Inflammatory macrophage treated with lipopolysaccharide for 1 hour (primary cell): ENCODE data around the gene NDUFS7.

Experiments used
- DNase-seq, 2 donors: peaks; one replicate each; pipeline ENCODE4 v3.0.0-alpha.2; 2020 to 2022

The NDUFS7 gene

DNA sequence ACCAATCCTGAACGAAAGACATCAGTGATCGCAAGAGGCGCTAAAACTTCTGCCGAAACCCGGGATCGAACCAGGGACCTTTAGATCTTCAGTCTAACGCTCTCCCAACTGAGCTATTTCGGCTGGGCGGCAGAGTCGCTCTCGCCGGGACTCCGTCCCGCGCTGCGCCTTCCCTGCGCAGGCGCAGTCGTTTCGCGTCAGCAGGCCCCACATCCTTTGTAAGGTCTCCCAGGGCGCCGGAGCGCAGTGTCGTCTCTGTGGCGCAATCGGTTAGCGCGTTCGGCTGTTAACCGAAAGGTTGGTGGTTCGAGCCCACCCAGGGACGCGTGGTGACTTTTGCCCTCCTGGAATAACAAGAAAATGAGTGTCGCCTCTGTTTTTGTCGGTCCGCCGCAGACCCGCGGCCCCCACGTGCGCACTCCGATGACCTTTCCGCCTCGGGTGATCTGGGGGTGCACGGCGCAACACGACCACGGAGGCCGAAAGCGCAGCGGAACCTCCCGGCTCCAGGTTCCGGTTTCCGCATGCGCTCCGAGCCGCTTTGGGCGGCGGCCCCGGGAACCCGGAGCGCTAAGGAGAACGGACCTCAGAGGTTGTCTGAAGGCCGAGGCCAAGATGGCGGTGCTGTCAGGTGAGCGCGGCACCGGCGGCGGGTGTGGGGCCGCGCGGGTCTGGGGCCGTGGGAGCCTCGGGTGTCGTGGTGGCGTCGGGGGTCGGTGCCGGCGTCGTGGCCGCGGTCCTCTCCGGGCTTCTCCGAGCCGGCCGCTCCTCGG is at the start of gene NDUFS7:
Gene NDUFS7, plus strand, starts transcription at position 596 of the 773 bp plus-strand sequence. Its CDS starts 20 bp downstream, at position 616.
- peak; percentile 85 to 97 for DNase-seq

DNA sequence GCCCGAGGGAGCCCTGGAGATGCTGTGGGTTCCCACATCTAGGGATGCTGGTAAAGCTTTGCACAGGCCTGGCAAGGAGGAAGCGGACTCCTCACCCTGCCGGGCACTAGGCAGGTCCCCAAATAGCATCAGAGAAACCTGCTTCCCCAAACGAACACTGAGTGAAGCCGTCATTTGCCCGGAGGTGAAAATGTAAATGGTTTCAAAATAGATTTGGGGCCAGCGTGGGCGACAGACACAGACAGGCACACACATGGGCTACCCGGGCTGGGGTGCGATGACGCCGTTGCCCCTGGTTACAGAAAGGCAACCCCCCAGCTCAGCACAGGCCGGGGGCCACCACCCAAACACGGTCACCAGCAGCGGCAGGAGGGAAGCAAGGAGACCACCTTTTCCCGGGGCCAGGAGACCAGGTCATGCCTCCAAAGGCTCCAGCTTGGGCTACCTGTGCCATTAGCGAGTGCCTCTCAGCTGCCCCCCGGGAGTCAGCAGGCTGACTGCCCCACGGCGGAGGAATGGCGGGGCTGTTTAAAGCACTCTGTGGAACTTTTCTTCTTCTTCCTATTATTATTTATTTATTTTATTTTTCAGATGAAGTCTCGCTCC is 47.5 kb upstream of the NDUFS7 start:
- DNase-seq, result no peak

DNA sequence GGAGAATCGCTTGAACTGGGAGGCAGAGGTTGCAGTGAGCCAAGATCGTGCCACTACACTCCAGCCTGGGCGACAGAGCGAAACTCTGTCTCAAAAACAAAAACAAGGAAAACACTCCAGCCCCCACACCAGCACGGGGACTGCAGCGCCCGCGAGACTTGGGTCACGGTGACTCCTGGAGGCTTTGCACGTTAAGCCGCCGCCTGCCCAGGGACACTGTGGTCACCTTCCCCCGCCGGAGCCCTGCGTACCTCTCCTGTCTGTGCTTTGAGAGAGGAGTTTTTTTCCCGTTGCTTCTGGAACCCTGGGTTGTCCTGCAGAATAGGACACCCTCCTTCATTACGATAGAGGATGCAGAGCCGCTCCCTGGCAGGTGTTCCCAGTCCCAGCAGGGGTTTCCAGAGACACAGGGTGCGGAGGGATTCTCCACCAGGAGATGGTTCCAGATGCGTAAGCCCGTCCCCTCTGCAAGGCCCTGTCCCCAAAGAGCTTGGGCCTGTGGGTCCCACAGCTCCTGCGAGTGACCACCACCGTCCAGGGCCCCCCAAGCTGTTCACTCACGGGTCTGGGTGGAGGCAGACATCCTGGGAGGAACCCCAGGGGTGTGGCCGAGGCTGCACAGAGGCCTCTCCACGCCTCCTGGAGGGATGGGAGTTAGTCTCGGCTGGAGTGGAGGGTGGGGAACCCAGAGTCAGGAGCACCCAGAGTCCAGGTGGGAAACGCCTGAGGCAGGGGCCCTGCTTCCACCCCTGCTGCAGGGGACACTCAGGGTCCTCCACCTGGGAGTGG is 42.8 kb upstream of the NDUFS7 start:
- no peak for DNase-seq

DNA sequence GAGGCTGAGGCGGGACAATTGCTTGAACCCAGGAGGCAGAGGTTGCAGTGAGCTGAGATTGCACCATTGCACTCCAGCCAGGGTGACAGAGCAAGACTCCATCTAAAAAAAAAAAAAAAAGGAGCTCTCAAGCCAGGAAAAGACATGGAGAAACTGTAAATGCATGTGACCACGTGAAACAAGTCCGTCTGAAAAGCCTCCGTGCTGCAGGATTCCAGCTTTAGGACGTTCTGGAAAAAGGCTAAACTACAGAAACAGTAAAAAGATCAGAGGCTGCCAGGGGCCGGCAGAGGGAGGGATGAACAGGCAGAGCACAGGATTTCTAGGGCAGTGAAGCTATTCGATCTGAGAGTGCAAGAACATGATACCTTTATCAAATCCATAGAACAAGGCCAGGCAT is 40.7 kb upstream of the NDUFS7 start:
- no peak for DNase-seq

DNA sequence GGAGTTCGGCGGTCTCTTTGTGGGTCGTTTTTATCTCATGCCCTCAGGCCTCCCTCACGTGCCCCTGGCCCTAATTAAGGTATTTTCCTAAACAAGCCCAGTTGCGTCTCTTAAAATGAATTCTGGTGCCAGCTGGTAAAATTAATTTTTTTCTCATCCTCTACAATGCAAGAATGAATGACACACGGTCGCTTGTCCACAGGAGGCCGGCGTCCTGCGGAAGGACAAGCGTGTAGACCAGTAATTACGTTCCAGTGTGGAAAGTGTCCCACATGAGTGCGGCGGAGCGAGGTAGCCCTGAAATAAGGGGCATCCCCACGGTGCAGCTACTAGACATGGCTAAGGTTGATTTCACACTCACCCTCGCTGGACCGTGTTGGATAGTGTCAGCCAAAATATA is 34.5 kb upstream of the NDUFS7 start:
- DNase-seq, result no peak

DNA sequence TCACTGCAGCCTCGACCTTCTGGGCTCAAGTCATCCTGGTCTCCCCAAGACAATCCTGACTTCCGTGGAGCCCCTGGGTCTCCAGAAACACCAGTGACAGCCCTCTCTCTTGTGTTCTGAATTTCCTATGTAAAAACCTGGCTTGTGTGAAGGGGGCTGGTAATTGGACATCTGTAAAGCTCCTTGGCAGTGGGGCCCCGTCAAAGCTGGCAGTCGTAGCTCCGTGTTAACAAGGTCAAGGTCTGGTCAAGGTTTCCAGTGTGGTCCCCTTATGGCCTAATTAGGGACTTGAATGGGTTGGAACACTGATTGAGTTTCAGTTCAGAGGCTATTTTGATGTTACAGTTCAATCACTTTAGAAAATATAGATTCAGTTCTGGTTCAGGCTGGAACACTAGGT is 32.8 kb upstream of the NDUFS7 start:
- no peak for DNase-seq

DNA sequence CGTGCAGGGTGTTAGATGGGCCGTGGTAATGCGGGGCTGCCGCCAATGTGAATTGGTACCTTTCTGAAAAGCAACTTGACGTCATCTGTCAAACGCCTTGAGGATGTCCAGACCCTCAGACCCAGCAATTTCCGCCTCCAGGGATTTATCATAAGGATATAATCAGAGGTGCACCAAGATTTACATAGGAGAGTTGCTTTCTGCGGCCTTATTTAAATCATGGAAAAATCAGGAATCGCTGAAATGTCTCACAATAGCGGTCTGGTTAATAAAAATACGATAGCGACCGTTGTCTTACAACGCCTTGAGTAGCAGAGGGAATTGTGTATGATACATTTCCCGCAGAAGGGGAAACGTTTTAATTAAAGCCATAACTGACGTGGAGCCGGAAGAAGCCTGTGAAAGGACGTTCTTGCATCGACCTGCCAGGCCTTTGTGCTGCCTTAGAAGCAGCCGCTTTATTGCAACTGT is 32.3 kb upstream of the NDUFS7 start:
- DNase-seq, result no peak

DNA sequence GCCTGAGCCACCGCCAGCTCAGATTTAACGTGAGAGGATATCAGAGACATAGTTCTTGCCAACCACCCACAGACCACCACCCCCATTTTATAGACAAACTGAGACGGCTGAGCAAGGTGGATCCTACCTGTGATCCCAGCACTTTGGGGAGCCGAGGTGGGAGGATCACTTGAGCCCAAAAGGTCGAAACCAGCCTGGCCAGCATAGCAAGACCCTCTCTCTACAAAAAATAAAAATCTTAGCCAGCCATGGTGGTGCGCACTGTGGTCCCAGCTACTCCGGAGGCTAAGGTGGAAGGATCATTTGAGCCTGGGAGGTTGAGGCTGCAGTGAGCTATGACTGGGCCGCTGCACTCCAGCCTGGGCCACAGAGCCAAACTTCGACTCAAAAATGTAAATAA is 30.6 kb upstream of the NDUFS7 start:
- DNase-seq, result no peak

DNA sequence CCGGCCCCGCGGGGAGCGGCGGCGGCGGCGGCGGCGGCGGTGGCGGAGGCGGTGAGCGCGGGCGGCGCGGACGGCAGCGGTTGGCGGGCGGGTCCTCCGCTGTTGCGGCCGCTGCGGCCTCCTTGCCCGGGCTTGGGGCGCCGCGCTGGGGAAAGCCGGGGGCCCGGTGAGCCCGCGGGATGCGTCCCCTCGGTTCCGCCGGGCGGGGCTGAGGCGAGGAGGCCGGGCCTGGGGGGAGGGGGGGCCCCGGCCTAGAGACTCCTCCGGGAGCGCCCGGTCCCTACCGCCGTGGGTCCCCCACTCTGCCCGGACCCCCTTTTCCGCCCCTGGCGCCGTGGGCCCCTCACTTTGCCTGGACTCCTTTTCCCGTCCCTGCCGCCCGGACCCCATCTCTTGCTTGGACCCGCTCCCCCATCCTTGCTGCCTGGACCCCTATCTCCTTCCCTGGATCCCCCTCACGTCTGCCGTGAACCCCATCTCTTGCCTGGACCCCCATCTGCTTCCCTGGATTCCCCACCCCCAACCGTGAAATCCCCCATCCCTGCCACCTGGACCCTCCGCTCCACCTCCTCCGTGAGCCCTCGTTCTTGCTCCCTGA is 28.6 kb upstream of the NDUFS7 start:
- no peak for DNase-seq

DNA sequence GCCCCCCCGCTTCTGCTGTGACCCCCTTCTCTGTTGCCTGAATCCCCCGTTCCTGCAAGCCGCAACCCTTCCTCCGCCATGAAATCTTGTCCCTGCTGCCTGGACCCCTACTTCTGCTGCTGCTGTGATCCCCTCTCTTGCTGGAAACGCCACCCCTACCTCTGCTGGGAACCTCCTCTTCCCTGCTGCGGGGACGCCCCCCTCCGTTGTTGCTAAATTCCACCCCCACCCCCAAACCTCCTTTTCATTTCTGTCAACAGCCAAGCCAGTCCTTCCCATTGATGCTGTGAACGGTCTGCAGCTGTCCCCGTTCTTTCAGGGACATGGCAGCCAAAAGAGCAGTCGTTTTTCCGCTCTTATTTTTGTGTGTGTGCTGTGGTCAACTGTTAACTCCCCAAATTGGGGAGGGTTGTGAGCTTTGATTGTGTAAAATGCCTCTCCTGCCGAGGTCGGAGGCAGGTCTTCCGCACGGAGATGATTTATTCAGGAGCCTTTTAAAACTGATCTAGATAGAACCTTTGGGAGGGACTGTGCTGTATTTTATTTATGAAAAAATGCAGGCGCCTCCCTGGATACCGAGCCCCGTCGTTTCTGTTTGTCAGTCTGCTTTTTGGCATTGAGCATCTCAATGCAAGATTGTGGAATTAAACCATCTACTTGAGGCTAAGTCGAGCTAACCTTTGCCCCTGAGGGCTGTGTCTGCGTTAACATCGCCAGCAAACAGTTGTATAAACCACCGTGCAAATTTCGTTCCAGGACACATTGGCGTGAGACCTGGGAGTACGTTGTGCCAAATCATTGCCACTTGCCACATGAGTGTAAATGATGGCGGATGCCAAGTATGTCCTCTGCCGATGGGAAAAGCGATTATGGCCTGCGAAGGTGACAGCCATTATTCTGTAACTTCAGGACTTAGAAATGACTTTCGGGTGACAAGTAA is 27.9 kb upstream of the NDUFS7 start:
- peak in 1 of 2 donors; percentile 7 for DNase-seq

DNA sequence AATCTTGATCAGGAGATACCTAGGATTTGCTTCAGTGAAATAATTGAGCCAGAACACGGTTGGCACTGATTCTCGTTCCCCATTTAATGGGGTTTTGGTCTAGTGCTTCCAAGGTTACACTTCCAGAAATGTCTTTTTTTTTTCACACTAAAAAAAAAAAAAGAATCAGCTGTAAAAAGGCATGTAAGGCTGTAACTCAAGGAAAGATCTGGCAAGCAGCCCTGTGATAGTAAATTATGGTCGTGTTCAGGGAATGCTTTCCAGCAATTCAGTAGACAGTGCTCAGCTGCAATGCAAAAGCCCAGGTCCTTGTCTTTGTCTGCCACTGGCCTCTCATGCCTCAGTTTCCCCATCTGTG is 27.2 kb upstream of the NDUFS7 start:
- no peak for DNase-seq

DNA sequence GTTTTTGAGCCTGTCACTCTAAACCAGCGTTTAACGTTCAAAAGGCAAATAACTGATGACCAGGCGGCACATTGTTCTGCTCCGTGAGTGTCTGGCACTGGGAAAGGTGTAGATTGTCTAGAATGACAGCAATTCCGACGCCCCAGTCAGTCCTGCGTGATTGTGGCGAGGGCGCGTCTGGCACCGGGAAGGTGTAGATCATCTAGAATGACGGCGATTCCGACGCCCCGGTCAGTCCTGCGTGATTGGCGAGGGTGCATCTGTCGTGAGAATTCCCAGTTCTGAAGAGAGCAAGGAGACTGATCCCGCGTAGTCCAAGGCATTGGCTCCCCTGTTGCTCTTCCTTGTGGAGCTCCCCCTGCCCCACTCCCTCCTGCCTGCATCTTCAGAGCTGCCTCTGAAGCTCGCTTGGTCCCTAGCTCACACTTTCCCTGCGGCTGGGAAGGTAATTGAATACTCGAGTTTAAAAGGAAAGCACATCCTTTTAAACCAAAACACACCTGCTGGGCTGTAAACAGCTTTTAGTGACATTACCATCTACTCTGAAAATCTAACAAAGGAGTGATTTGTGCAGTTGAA is 26.1 kb upstream of the NDUFS7 start:
- DNase-seq, result no peak

DNA sequence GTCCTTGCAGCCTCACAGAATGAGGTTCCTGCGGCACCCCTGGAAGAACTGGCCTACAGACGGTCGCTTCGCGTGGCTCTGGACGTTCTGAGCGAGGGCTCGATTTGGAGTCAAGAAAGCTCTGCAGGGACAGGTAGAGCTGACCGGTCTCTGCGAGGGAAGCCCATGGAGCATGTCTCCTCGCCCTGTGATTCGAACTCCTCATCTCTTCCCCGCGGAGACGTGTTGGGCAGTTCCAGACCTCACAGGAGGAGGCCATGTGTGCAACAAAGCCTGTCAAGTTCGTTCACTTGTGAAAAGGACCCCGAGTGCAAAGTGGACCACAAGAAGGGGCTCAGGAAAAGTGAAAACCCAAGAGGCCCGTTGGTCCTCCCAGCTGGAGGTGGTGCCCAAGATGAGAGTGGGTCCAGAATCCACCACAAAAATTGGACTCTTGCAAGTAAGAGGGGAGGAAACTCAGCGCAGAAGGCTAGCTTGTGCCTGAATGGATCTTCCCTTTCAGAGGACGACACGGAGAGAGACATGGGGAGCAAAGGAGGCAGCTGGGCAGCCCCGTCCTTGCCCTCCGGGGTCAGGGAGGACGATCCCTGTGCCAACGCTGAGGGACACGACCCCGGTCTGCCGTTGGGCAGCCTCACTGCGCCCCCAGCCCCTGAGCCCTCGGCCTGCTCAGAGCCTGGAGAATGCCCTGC is 23.4 kb upstream of the NDUFS7 start:
- no peak for DNase-seq

DNA sequence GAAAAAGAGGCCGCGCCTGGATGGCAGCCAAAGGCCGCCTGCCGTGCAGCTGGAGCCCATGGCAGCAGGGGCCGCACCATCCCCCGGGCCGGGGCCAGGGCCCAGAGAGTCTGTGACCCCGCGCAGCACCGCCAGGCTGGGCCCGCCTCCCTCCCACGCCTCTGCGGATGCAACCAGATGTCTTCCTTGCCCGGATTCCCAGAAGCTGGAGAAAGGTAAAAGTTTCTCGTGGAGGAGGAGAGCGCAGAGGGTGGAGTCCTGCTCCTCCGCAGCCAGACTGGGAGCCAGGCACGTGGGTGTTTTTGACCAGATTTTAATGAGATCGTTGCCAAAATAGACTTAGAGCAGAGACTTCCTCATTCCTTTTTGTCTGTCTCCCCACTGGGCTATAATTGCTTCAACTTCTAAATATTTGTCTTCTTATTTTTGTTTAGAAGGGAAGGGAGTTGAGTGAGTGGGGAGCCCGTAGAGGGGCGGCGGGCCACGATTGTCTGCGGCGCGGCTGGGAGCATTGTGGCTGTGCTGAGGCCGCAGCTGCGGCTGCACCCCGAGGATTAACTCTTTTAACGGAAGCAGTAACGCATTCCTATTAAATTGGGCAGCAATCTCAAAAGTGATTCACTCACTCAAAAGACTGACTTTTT is 22.8 kb upstream of the NDUFS7 start:
- DNase-seq, result peak; percentile 47 to 56

DNA sequence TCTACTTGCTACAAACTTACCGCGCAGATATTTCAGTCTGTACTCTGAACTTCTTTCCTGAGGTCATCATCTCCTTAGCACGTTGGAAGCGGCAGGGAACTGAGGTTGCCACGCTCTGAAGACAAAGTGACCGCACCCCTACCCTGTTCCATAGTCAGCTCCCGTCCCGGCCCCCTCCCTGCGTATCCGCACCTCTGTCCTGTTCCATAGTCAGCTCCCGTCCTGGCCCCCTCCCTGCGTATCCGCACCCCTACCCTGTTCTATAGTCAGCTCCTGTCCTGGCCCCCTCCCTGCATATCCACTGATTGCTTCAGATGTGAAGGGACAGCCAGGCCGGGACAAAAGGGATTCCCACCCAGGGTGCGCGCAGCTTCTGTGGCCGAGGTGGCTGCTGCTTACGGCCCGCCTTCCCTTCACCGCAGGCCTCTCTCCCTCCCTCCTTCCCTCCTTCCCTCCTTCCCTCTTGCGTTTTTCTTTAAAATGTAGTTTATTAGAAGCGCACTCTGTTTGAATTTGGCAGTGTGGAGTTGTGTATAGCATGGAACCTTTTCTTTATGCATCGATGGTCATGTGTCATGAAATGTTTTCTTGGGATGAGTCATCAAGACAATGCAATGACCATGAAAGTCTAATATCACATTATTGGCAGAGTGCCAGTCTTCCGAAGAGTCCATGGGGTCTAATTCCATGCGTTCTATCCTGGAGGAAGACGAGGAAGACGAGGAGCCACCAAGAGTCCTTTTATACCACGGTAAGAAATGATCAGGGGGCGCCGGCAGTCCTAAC is 21.9 kb upstream of the NDUFS7 start:
- DNase-seq, result peak; percentile 19 to 33

DNA sequence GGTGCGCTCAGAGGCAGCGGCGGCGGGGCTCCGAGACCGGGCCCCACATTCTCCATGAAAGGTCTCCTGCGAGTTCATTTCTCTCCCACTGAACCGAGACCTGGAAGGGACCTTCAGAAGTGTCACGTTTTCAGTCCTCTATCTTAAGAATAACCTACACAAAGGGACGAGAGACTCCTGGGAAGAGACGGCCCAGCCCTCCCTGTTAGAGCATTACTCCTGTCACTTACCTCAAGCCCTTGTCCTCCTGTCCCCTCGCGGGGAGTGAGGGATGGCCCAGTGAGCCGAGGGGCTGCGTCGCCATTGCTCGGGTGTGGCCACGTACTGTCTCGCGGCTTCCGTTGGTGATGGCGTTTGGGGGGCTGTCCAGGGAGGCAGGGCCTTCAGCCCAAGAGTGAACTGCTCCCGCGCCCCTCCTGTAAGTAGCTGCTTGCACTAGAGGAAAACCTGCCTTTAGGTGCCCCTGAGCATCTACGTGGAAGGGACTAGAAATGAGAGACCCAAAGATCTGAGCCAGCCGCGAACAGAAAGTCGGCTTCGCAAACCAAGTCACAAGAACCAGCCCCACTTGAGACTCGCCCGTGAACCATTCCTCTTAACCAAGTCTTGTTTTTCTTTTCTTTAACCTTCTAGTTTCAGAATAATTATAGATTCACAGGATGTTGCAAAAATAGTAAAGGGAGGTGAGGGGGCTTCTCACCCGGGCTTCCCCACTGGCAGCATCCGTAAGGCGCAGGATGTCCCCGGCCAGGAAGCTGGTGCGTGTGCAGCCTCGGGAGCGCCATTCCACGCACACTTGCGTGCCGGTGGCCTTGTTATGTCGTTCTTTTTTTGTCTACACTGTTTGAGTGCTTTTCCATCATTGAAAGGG is 21.1 kb upstream of the NDUFS7 start:
- no peak for DNase-seq

DNA sequence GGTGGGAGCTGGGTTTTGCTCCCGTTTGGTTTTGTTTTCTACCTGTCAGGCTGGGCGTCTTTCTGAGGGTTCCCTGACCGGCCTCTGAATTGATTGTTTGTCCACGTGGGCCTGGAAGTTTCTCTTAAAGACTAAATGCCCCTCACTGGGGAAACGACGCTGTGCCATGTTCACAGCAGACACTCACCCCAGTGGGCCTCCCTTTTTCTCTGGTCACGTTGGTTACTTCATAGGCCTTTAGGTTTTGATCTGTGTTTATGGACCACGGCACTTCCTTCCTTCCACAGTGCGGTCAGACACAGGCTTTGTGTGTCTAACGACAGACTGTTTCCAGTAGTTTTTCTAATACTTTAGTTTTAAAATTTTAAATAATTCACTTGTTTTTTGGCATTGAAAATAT is 20.1 kb upstream of the NDUFS7 start:
- DNase-seq, result peak in 1 of 2 donors; percentile 21

DNA sequence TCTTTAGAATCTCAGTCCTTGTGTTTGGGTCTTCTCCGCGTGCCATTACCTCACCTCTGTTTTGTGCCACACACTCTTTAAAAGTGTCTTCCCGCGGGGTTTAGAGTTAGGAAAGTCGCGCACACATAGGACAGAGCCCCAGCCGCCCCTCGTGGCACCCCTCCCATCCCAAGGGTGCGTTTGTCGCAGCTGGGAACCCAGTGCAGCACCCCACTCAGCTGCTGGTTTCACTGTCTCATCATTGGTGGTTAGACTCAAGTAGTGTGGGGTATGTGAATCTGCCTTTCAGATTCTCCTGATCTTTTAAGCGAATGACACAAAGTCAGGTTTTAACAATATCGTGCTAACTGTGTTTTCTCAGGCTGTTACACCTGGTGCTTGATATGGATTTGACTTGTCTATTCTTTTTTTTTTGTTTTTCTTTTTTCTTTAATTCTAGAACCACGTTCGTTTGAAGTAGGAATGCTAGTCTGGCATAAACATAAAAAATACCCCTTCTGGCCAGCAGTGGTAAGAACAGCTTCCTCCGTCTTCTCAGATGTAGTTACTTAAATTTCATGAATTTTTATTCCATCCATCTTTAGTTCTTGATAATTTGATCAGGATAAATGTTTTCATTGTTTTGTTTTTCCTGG is 19.5 kb upstream of the NDUFS7 start:
- DNase-seq, result no peak
